GM21786 (cell line): ENCODE results near the gene MYO5A.

Source experiments
- ATAC-seq: cut with Tn5 transposase; IDR thresholded peaks from one replicate; pipeline ENCODE4 v1.9.1; 2021; ENCODE audit not compliant: unreplicated experiment

MYO5A gene

GRCh38 chr15:52378746-52379394 is 149.8 kb downstream of the MYO5A start:
- peak; percentile 46 for ATAC-seq

- no peak for ATAC-seq
Measured at GRCh38 chr15:52370010-52370409, 158.7 kb downstream of the MYO5A start.

GRCh38 chr15:52369455-52369854 is 159.2 kb downstream of the MYO5A start:
- no peak for ATAC-seq

- no peak for ATAC-seq
Measured at GRCh38 chr15:52369030-52369429, 159.7 kb downstream of the MYO5A start.

- no peak for ATAC-seq
Measured at GRCh38 chr15:52368402-52368801, 160.3 kb downstream of the MYO5A start.

- no peak for ATAC-seq
Measured at GRCh38 chr15:52362497-52362896, 166.2 kb downstream of the MYO5A start.

- no peak for ATAC-seq
Measured at GRCh38 chr15:52361975-52362494, 166.6 kb downstream of the MYO5A start.

- no peak for ATAC-seq
Measured at GRCh38 chr15:52361494-52361893, 167.2 kb downstream of the MYO5A start.

GRCh38 chr15:52360229-52361203 is 168.2 kb downstream of the MYO5A start:
- ATAC-seq, result no peak

- no peak for ATAC-seq
Measured at GRCh38 chr15:52359722-52360121, 169.0 kb downstream of the MYO5A start.

GRCh38 chr15:52357949-52358348 is 170.7 kb downstream of the MYO5A start:
- no peak for ATAC-seq

- no peak for ATAC-seq
Measured at GRCh38 chr15:52352086-52352485, 176.6 kb downstream of the MYO5A start.

GRCh38 chr15:52351206-52351908 is 177.3 kb downstream of the MYO5A start:
- no peak for ATAC-seq

GRCh38 chr15:52350423-52350822 is 178.3 kb downstream of the MYO5A start:
- ATAC-seq, result no peak

GRCh38 chr15:52349052-52349700 is 179.5 kb downstream of the MYO5A start:
- no peak for ATAC-seq

GRCh38 chr15:52348056-52348745 is 180.5 kb downstream of the MYO5A start:
- no peak for ATAC-seq

- no peak for ATAC-seq
Measured at GRCh38 chr15:52344592-52344991, 184.1 kb downstream of the MYO5A start.

GRCh38 chr15:52343831-52344230 is 184.8 kb downstream of the MYO5A start:
- ATAC-seq, result no peak

- no peak for ATAC-seq
Measured at GRCh38 chr15:52340093-52340492, 188.6 kb downstream of the MYO5A start.

- ATAC-seq, result no peak
Measured at GRCh38 chr15:52338891-52339290, 189.8 kb downstream of the MYO5A start.
